Measurements from ENCODE around the gene RPS4Y1.
"Not testable (repeated sequence)": the region's sequence is repeated elsewhere in the genome, so short reads cannot be mapped to it uniquely, and the experiment has no call there.

The RPS4Y1 gene

DNA sequence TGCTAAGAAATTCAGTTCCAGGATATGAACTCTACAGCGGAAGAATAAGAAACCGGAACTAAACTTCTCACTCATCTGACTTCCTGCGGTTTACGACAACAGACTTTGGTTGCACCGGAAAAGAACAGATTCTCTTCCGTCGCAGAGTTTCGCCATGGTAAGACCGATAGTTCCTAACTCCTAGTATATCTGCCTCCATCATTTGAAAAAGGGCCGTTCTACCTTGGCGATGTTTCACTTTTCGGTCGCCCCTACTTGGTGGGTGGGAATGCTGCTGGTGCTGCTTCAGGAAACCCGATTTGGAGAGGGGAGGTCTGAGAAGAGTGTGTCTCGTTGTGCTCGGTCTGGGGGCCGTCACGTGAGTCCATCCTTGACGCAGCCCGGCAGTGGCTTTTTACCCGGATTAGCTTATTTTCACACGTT is at the start of gene RPS4Y1:
Gene RPS4Y1 (plus strand): TSS at position 132 of the 423 bp plus-strand sequence. CDS start 23 bp downstream, at position 155.
- no peak for DNase-seq (ENCODE audit: low spot score)

DNA sequence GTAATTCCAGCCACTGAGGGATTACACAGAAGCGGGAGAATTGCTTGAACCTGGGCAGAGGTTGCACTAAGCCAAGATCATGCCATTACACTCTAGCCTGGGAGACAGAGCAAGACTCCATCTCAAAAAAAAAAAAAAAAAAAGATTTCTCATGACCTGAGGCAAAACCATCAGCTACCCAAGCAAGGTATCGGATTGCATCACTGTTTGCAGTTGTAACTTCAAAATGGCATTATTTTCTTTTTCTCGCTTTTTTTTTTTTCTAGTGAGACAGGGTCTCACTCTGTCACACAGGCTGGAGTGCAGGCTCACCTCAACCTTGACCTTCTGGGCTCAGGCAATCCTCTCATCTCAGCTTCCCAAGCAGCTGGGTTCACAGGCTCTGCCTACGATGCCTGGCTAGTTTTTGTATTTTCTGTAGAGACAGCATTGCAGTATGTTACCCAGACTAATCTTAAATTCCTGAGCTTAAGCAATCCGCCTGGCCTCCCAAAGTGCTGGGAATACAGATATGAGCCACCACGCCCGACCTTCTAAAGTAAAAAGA is 44.4 kb upstream of the RPS4Y1 start:
- no peak for DNase-seq (ENCODE audit: low spot score)

DNA sequence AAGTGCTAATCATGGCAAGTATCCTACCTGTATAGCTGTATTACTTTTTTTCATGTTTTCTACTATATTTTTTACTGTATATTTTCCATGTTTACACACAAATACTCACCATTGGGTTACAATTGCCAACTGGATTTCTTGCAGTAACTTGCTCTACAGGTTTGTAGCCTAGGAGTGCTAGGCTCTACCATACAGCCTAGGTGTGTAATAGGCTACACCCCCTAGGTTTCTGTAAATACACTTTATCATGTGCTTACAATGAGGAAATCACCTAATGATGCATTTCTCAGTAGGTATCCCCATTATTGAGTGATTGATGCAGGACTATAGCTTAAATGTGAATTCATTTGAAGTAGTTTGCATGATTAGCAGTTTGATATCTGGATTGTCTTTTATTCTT is 43.4 kb upstream of the RPS4Y1 start:
- no peak for DNase-seq (ENCODE audit: low spot score)

DNA sequence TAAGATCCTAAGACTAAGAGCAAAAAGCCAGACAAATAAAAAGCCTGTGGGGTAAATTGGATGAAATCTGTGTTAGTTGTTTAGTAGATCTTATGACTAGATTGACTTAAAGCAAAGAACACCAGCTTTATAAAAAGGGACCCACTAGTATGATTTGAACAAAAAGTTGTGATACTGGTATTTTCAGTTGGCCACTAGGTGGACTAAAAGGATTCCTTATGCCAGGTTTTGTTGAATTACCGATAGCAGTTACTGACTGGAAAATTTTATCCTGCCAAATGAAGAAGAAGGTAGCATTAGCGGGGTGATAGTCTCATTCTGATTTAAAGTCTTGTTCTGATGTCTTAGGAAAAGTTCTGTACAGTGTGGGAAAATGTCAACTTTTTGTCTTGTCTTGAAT is 41.2 kb upstream of the RPS4Y1 start:
- no peak for DNase-seq (ENCODE audit: low spot score)

DNA sequence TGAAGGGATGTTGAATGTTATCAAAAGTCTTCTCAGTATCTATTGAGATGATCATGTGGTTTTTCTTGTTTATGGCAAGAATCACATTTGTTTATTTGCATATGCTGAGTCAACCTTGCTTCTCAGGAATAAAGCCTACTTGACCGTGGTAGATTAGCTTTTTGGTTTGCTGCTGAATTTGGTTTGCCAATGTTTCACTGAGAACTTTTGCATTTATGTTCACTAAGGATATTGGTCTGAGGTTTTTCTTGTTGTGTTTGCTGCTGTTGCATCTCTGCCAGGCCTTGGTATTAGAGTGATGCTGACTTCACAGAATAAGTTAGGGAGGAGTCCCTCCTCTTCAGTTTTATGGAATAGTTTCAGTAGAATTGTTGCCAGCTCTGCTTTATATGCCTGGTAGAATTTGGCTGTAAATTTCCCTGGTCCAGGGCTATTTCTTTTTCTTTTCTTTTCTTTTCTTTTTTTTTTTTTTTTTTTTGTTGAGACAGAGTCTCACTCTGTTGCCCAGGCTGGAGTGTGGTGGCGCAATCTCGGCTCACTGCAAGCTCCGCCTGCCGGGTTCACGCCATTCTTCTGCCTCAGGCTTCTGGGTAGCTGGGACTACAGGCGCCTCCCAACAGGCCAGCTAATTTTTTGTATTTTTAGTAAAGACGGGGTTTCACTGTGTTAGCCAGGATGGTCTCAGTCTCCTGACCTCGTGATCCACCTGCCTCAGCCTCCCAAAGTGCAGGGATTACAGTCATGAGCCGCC is 24.1 kb upstream of the RPS4Y1 start:
- DNase-seq (ENCODE audit: low spot score) = not testable (repeated sequence)

DNA sequence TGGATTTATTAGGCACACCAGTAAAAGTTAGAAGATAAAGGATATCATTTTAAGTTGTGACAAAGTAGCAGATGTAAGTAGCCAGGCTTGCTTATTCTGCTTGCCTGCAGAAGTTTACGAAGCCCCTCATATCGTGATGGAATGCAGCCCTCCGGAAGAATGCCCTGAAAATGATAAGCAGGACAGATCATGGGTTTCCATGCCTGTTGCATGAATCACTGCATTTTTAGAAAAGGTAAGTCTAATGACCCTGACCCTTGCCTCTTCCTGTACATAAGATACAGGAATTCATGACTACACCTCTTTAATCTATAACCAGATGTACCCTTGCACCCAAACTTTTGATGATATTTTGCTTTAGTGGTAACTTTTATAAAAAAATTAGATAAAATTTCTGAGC is 16.9 kb upstream of the RPS4Y1 start:
- DNase-seq (ENCODE audit: low spot score) = no peak

DNA sequence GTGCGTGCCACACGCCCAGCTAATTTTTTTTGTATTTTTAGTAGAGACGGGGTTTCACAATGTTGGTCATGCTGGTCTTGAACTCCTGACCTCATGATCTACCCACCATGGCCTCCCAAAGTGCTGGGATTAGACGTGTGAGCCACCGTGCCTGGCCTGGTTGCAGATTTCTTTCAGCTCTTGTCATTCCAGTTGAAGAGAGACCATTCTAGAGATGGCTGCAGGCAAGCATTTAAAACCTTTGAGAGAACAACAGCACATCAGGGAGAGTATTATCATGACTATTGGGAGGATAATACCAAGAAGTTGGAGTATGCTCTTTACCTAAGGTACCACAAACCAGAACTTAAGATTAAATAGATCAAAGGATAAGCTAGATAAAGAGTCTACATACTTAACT is 12.9 kb upstream of the RPS4Y1 start:
- DNase-seq (ENCODE audit: low spot score) = no peak

DNA sequence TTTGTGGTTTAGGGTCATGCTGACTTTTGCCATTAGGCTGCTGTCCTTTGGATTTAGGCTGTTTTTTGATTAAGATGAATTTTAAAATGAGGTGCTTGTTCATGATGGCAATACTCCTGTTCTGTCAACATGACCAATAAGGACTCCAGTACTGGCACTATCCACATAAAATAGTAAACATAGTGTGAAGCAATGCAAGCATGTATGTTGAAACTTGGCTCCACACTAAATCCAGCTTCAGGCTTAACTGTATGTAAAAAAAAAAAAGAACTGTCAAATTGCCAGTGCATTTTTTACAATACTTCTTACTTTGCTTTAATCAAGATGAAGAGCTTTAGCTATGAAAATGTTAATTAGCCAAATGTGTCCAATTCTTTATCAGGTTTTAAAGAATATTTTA is 6.2 kb upstream of the RPS4Y1 start:
- no peak for DNase-seq (ENCODE audit: low spot score)

DNA sequence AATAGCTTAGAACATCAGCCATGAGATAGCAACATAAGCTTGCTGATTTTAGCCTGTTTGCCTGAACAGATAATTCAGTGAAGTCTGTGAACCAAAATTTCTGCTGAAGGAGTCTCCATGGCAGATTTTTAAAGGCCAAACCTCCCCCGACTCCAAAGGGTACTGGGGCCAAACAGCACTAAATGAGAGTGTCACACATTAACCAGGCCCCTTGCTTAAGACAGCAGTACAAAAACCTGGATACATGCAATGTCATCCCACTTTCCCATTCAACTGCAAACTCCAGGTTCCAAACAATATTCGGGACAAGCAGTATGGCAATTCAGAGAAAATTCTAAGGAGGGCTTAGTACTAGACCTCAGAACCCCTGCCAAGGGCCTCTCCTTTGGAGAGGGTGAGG is 4.3 kb upstream of the RPS4Y1 start:
- no peak for DNase-seq (ENCODE audit: low spot score)

DNA sequence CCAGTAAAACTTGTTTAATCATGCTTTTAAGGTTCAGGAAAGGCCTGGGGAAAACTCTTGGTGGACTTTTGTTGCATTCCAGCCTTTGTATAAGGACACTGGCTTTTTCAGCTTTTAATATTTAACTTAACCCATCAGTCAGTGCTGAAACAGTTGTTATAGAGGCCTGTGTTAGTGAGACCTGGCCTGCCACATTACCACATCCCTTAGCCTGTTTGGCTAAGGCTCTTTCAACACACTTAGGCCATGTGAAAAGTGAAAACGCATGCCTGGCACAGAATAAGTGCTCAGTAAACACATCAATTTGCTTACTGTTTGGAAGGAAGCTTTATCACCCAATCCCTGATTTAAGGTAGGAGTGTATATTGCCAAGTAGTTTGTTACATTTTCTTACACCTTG is 3.5 kb upstream of the RPS4Y1 start:
- no peak for DNase-seq (ENCODE audit: low spot score)

DNA sequence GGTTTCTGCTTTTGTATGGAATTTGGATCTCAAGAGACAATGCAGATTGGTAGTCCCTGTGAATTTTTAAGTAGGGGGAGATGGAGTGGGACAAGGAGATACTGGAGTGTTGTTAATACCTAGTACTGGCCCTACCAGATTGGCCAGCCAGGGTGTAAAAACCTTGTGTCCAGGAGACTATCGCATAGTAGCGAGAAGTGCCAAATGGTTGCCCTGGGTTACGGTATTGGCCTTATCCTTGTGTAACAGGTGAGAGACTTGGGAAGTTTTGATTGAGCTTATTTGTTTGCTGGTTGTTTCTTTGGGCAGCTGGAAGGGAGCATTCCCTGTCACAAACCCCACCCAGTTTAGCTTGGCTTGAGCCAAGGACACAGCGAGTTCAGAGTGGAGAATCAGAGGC is 5.4 kb downstream of the RPS4Y1 start:
- DNase-seq (ENCODE audit: low spot score) = no peak

DNA sequence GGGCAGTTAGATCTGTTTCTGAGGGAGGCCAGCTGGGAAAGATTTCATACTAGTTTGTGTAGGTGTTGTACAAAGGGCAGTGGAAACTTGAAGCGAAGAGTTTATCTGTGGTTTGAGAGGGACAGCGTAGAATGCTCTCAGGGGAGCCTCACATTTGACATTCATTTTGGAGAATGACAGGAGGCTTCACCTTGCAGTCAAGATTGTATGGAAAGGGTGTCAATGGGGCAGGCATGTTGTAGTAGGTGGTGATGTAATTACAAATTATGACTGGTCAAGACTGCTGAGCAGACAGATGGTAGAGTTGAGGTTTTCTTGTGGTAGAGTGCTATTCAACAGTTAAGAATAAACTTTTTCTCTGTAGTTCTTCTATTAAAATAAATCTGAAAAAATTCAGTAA is 7.0 kb downstream of the RPS4Y1 start:
- no peak for DNase-seq (ENCODE audit: low spot score)

DNA sequence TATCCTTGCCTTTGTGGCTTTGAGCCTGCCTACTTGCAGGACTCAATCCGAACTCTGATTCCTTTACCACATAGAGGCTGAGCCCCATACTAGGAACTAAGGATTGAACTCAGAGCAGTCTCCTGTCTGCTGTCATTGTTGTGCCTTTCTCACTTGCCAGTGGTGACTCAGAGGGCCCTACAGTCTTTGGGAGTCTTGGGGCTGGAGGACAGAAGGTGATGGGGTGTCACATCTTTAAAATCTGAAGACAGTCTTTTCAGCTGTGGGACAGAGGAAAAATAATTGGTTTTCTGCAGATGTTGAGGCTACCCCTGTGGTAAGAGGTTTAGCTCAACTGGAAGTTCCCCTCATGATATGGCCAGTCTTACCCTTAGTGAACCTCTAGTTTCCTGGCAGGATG is 8.0 kb downstream of the RPS4Y1 start:
- no peak for DNase-seq (ENCODE audit: low spot score)

DNA sequence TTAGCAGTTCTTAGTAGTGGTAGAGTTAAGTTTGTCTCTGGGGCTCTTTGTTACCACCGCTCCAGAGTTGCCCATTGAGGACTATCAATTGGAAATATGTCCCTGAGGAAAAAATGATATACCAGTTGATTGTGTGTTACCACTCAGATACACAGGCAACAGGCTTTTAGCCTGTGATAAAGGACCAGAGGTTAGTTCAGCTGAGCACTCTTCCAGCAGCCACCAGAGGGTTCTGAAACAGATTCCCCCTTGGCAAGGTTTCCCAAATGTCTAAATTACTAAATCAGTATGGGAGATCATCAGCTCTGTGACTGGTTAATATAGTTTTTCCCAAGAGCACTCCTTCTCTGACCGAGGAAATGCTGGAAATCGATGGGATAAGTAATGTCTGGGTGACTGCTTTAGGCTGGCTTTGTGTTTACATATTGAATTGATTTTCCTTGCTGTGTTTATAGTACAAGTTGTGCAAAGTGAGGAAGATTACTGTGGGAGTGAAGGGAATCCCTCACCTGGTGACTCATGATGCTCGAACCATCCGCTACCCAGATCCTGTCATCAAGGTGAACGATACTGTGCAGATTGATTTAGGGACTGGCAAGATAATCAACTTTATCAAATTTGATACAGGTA is 12.9 kb downstream of the RPS4Y1 start:
- DNase-seq (ENCODE audit: low spot score) = no peak

DNA sequence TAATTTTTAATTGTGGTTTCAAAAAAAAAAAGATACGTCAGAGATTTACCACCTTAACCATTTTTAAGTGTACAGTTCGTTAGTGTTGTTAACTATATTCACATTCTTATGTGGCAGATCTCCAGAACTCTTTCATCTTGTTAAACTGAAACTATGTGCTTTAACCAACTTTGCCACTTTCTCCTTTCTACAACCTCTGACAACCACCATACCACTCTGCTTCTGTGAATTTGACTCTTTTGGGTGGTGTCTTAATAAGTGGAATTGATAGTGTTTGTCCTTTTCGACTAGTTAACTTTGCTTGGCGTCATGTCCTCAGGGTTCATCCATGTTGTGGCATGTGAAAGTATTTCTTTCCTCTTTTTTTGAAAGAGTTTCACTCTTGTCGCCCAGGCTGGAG is 15.7 kb downstream of the RPS4Y1 start:
- DNase-seq (ENCODE audit: low spot score) = no peak

DNA sequence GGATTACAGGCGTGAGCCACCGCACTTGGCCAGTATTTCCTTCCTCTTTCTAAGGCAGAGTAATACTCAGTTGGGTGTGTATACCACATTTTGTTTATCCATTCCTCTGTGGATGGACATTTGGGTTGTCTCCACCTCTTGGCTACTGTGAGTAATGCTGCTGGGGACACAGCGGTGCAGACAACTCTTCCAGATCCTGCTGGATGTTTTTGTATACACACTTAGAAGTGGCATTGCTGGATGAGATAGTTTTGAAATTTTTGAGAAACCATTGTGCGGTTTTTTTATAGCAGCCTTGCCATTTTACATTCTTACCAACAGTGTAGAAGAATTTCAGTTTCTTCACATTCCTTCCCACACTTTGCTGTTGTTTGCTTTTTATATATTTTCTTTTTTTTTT is 16.3 kb downstream of the RPS4Y1 start:
- DNase-seq (ENCODE audit: low spot score) = no peak

DNA sequence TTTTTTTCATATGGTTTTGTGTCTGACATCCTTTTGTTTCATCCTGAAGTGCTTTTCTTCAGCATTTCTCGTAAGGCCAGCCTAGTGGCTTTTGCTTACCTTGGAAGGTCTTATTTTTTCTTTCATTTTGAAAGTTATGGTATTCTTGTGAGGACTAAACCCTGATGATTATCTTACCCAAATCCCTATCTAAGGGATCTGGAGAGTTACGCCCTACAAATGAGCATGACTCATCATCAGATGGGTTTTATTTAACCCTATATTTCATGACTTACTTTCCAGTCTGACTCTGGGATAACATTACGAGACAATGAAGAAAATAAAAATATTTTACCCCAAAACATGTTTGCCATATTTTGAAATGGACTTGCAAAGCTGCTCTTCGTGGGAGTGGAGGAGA is 18.4 kb downstream of the RPS4Y1 start:
- DNase-seq (ENCODE audit: low spot score) = no peak

DNA sequence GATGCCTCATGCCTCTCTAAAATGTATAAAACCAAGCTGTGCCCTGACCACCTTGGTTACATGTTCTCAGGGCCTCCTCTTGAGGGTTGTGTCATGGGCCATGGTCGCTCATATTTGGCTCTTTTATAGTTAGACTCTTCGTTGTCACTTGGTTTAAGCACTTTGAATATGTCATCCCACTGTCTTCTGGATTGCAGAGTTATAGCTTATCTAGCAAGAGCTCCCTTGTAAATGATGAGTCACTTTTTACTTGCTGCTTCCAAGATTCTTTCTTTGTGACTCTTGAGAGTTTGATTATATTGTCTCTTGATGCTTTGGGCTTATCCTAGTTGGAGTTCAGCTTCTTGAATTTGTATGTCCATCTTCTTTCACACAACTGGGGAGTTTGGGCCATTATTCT is 19.1 kb downstream of the RPS4Y1 start:
- no peak for DNase-seq (ENCODE audit: low spot score)

DNA sequence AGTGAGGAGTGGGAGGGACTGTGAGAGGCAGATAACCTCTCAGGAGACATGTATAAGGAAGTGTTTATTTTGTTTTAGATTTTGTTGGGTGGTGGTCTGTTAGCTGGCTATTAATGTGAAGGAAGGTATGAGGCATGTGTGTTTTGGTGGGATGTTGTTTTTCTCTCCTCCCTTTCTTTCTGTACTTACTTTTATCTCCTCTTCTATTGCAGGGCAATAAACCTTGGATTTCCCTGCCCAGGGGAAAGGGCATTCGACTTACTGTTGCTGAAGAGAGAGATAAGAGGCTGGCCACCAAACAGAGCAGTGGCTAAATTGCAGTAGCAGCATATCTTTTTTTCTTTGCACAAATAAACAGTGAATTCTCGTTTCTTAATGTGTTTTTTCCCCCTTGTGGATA is 25.2 kb downstream of the RPS4Y1 start:
- no peak for DNase-seq (ENCODE audit: low spot score)

DNA sequence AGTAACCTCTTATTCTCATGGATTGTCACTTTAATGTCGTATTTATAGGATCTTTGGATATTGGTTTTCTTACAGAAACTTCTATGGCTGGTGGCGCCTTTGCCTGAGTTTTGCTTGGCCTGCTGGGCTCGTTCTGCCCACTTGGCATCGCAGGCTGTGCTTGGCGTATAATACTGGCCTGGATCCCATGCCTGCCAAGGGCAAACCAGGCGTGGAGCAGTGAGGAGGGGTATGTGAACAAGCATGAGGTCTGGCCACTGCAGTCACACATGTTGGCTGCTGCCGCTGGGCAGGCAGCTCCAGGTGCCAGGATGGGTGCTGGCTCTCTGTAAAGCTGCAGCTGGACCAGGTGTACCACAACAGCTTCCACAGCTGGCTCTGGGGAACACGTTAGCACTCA is 26.1 kb downstream of the RPS4Y1 start:
- DNase-seq (ENCODE audit: low spot score) = no peak

DNA sequence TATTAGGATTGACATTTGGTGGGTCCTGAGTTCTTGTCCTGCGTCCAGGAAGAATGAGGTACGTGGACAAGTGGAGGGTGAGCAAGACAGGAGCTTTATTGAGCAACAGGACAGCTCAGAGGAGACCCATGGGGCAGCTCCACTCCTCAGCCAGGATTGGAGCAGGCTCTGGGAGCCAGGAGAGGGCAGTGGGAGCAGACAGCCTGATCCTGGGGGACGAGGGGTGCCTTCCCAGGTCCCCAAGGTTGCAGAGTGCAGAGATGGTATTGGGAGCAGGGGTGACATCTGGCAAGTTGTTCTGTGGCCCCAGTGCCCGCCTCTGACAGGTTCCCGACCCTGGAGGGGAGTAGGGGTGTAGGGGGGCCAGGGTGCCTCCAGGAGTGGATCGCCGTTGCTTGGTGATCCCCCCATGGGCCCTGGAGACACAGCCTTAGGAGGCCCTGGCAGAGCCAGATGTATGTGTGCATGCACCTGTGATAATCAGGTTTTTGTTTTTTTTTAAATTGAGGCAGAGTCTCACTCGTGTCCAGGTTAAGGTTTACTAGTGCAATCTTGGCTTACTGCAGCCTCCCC is 26.7 kb downstream of the RPS4Y1 start:
- DNase-seq (ENCODE audit: low spot score) = no peak

DNA sequence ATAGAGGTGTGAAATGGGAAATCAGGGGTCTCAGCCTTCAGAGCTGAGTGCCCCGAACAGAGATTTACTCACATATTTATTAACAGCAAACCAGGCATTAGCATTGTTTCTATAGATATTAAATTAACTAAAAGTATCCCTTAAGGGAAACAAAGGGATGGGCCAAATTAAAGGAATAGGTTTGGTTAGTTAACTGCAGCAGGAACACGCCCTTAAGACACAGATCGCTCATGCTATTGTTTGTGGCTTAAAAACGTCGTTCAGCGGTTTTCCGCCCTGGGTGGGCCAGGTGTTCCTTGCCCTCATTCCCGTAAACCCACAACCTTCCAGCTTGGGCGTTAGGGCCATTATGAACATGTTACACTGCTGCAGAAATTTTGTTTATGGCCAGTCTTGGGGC is 30.8 kb downstream of the RPS4Y1 start:
- not testable (repeated sequence) for DNase-seq (ENCODE audit: low spot score)

DNA sequence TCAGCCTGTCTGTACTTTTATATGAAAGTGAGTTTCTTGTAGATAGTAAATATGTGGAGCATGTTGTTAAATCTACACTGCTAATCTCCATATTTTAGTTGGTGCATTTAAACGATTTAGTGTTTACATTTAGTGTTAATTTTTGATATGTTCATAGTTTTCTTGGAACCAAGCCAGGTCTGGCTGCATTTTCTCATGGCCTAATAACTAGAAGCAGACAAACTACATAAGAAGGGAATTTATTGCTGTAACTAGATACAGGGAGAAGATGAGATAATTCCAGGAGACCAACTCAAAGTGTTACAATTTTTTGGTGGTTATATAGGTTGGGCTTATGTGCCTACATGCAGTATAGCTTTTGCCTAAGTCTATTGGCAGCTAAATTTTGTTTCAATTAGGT is 32.8 kb downstream of the RPS4Y1 start:
- DNase-seq (ENCODE audit: low spot score) = no peak

Data from COLO829 (cell line).